Measurements from ENCODE around the gene ITFG1. TPM values are rescaled to one million over a fixed set of nuclear protein-coding genes. Genes with fewer than 3 reads are reported as not detected.
"Not testable (repeated sequence)": the region's sequence is repeated elsewhere in the genome, so short reads cannot be mapped to it uniquely, and the experiment has no call there.

The ITFG1 gene
- total and polyA plus RNA-seq, 5 donors, result 51.7 to 72.6 (median 63.4) TPM

- intact Hi-C loops (cut with DNase I), result no loop called here
- H3K4me3 ChIP-seq (ENCODE audit: low read length), result no peak overlapping the region
- peak in 1 of 3 donors; percentile 12 for DNase-seq
- WGBS, result 95% methylated on average over 12 of the region's 12 CpGs
- no peaks in the 10 kb centered on the region for H3K4me1 ChIP-seq (ENCODE audit: control insufficient read depth, insufficient read depth, low read length)
- H3K27ac ChIP-seq (ENCODE audit: low read length), result no peak overlapping the region
- no peak for ATAC-seq
- H3K9me3 ChIP-seq (ENCODE audit: control insufficient read depth, low read length), result no peaks in the 10 kb centered on the region
- H3K27me3 ChIP-seq (ENCODE audit: control insufficient read depth, insufficient read depth), result no peaks in the 10 kb centered on the region
Observed at GRCh38 chr16:47370536-47370935, 90.3 kb downstream of the ITFG1 start.

GRCh38 chr16:47366228-47366627 lies 94.6 kb downstream of the ITFG1 start:
- ATAC-seq (no peak), DNase-seq (no peak)
- 68% methylated on average over 2 of the region's 2 CpGs for WGBS
- no peaks in the 10 kb centered on the region for H3K4me1 ChIP-seq (ENCODE audit: control insufficient read depth, insufficient read depth, low read length)
- no peaks in the 10 kb centered on the region for H3K27me3 ChIP-seq (ENCODE audit: control insufficient read depth, insufficient read depth)
- no peak overlapping the region for H3K4me3 ChIP-seq (ENCODE audit: low read length)
- no peaks in the 10 kb centered on the region for H3K9me3 ChIP-seq (ENCODE audit: control insufficient read depth, low read length)
- H3K27ac ChIP-seq (ENCODE audit: low read length), result no peak overlapping the region
- intact Hi-C loops (cut with DNase I), result loop anchor here in 1 of 4 donors (5.0 kb wide), 1 partner anchor 766 kb away; no protein-coding TSS in a partner anchor

- Histone ChIP-seq H3K4me3 (ENCODE audit: low read length) (no peak overlapping the region), H3K4me1 (ENCODE audit: control insufficient read depth, insufficient read depth, low read length) (no peaks in the 10 kb centered on the region), H3K9me3 (ENCODE audit: control insufficient read depth, low read length) (no peaks in the 10 kb centered on the region), H3K27me3 (ENCODE audit: control insufficient read depth, insufficient read depth) (no peaks in the 10 kb centered on the region), H3K27ac (ENCODE audit: low read length) (no peak overlapping the region)
- ATAC-seq (no peak), DNase-seq (no peak)
- WGBS, result 69% methylated on average over 1 of the region's 1 CpG
- intact Hi-C loops (cut with DNase I), result no loop called here
Observed at GRCh38 chr16:47363761-47364160, 97.1 kb downstream of the ITFG1 start.

GRCh38 chr16:47359478-47359877 lies 101.4 kb downstream of the ITFG1 start:
- intact Hi-C loops (cut with DNase I), result no loop called here
- Histone ChIP-seq H3K27ac (ENCODE audit: low read length) (no peak overlapping the region), H3K27me3 (ENCODE audit: control insufficient read depth, insufficient read depth) (no peaks in the 10 kb centered on the region), H3K9me3 (ENCODE audit: control insufficient read depth, low read length) (no peaks in the 10 kb centered on the region), H3K4me3 (ENCODE audit: low read length) (no peak overlapping the region), H3K4me1 (ENCODE audit: control insufficient read depth, insufficient read depth, low read length) (no peaks in the 10 kb centered on the region)
- ATAC-seq, result no peak
- WGBS, result 69% methylated on average over 2 of the region's 2 CpGs
- DNase-seq, result no peak

- WGBS, result 97% methylated on average over 2 of the region's 2 CpGs
- intact Hi-C loops (cut with DNase I), result no loop called here
- H3K27ac ChIP-seq (ENCODE audit: low read length), result no peak overlapping the region
Observed at GRCh38 chr16:47358816-47359215, 102.0 kb downstream of the ITFG1 start.

GRCh38 chr16:47349029-47349428 lies 111.8 kb downstream of the ITFG1 start:
- H3K27me3 ChIP-seq (ENCODE audit: control insufficient read depth, insufficient read depth); intact Hi-C loops (cut with DNase I); ATAC-seq; DNase-seq; H3K4me3 ChIP-seq (ENCODE audit: low read length); H3K9me3 ChIP-seq (ENCODE audit: control insufficient read depth, low read length); H3K27ac ChIP-seq (ENCODE audit: low read length); H3K4me1 ChIP-seq (ENCODE audit: control insufficient read depth, insufficient read depth, low read length): not testable (repeated sequence)
- 97% methylated on average over 2 of the region's 2 CpGs for WGBS

More at GRCh38 chr16:47358816-47359215, 102.0 kb downstream of the ITFG1 start:
- DNase-seq, result no peak
- Histone ChIP-seq H3K4me1 (ENCODE audit: control insufficient read depth, insufficient read depth, low read length) (no peaks in the 10 kb centered on the region), H3K4me3 (ENCODE audit: low read length) (no peak overlapping the region), H3K9me3 (ENCODE audit: control insufficient read depth, low read length) (no peaks in the 10 kb centered on the region), H3K27me3 (ENCODE audit: control insufficient read depth, insufficient read depth) (no peaks in the 10 kb centered on the region)
- ATAC-seq, result no peak

GRCh38 chr16:47347021-47347696 lies 113.7 kb downstream of the ITFG1 start:
- H3K4me1 ChIP-seq (ENCODE audit: control insufficient read depth, insufficient read depth, low read length); H3K27ac ChIP-seq (ENCODE audit: low read length); intact Hi-C loops (cut with DNase I); H3K9me3 ChIP-seq (ENCODE audit: control insufficient read depth, low read length); ATAC-seq; H3K4me3 ChIP-seq (ENCODE audit: low read length); H3K27me3 ChIP-seq (ENCODE audit: control insufficient read depth, insufficient read depth): not testable (repeated sequence)
- WGBS, result 98% methylated on average over 23 of the region's 23 CpGs
- DNase-seq, result peak in 1 of 3 donors; percentile 31

- H3K4me1 ChIP-seq (ENCODE audit: control insufficient read depth, insufficient read depth, low read length), result no peaks in the 10 kb centered on the region
- intact Hi-C loops (cut with DNase I), result no loop called here
- ATAC-seq, result no peak
- H3K27me3 ChIP-seq (ENCODE audit: control insufficient read depth, insufficient read depth), result no peaks in the 10 kb centered on the region
- no peak overlapping the region for H3K4me3 ChIP-seq (ENCODE audit: low read length)
- no peak for DNase-seq
- H3K27ac ChIP-seq (ENCODE audit: low read length), result no peak overlapping the region
- peaks cover 2% of the 10 kb centered on the region for H3K9me3 ChIP-seq (ENCODE audit: control insufficient read depth, low read length)
- WGBS, result 73% methylated on average over 2 of the region's 2 CpGs
Observed at GRCh38 chr16:47342055-47342454, 118.8 kb downstream of the ITFG1 start.

GRCh38 chr16:47330562-47330961 lies 130.3 kb downstream of the ITFG1 start:
- DNase-seq; H3K4me3 ChIP-seq (ENCODE audit: low read length); ATAC-seq; intact Hi-C loops (cut with DNase I); H3K9me3 ChIP-seq (ENCODE audit: control insufficient read depth, low read length); H3K27me3 ChIP-seq (ENCODE audit: control insufficient read depth, insufficient read depth); H3K4me1 ChIP-seq (ENCODE audit: control insufficient read depth, insufficient read depth, low read length); H3K27ac ChIP-seq (ENCODE audit: low read length): not testable (repeated sequence)
- 97% methylated on average over 3 of the region's 3 CpGs for WGBS

GRCh38 chr16:47324309-47324708 lies 136.6 kb downstream of the ITFG1 start:
- H3K4me1 ChIP-seq (ENCODE audit: control insufficient read depth, insufficient read depth, low read length); H3K4me3 ChIP-seq (ENCODE audit: low read length); ATAC-seq; H3K27ac ChIP-seq (ENCODE audit: low read length); intact Hi-C loops (cut with DNase I); H3K9me3 ChIP-seq (ENCODE audit: control insufficient read depth, low read length); H3K27me3 ChIP-seq (ENCODE audit: control insufficient read depth, insufficient read depth); DNase-seq: not testable (repeated sequence)
- WGBS, result 98% methylated on average over 2 of the region's 2 CpGs

- no peaks in the 10 kb centered on the region for H3K9me3 ChIP-seq (ENCODE audit: control insufficient read depth, low read length)
- no peak overlapping the region for H3K4me3 ChIP-seq (ENCODE audit: low read length)
- H3K27me3 ChIP-seq (ENCODE audit: control insufficient read depth, insufficient read depth), result no peaks in the 10 kb centered on the region
- intact Hi-C loops (cut with DNase I), result no loop called here
- no peaks in the 10 kb centered on the region for H3K4me1 ChIP-seq (ENCODE audit: control insufficient read depth, insufficient read depth, low read length)
- DNase-seq, result no peak
- H3K27ac ChIP-seq (ENCODE audit: low read length), result no peak overlapping the region
- no peak for ATAC-seq
Observed at GRCh38 chr16:47323241-47323640, 137.6 kb downstream of the ITFG1 start.
